Epithelial cell of esophagus (primary cell): ENCODE results near the gene ZFHX2.
A peak's percentile ranks its signal among the peaks of the same experiment; 100 is the strongest.

ENCODE experiments used
- DNase-seq: peaks from one replicate; pipeline ENCODE4 v3.0.0; 2010; ENCODE audit warnings: low read depth
- H3K4me3 ChIP-seq: 2 replicates; pipeline ENCODE4 v1.5.1; 2011; ENCODE audit warnings: mild to moderate bottlenecking, low read length, control low read depth
- TF ChIP-seq, protein P1 (sequence below): IDR thresholded peaks from 2 replicates; pipeline ENCODE4 v1.5.1; 2011; ENCODE audit warnings: low read depth, mild to moderate bottlenecking, low read length, control low read depth, inconsistent platforms; ENCODE audit not compliant: insufficient read depth; ENCODE audit errors: missing control alignments

The ZFHX2 gene

DNA sequence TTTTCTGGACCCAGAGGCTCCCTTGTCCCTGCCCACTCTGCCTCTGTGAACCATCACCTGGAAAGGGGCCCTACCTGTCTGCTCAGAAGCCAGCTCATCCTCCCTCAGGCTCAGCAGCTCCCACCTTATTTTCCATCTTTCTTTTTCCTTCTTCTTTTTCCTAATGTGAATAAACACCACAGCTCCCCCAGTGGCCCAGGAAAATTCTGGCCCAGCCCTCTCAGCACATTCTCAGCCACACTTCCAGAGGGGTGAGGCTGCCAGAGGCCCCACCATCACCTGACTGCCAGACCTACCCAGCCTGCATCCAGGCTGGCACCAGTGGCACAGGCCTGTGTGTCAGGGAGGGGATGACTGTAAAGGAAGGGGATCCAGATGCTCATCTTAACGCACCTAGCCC, 23.0 kb downstream of the ZFHX2 start:
- peak; percentile 9 for DNase-seq
- H3K4me3 ChIP-seq, result no peak overlapping the region
- TF ChIP-seq, protein P1, sequence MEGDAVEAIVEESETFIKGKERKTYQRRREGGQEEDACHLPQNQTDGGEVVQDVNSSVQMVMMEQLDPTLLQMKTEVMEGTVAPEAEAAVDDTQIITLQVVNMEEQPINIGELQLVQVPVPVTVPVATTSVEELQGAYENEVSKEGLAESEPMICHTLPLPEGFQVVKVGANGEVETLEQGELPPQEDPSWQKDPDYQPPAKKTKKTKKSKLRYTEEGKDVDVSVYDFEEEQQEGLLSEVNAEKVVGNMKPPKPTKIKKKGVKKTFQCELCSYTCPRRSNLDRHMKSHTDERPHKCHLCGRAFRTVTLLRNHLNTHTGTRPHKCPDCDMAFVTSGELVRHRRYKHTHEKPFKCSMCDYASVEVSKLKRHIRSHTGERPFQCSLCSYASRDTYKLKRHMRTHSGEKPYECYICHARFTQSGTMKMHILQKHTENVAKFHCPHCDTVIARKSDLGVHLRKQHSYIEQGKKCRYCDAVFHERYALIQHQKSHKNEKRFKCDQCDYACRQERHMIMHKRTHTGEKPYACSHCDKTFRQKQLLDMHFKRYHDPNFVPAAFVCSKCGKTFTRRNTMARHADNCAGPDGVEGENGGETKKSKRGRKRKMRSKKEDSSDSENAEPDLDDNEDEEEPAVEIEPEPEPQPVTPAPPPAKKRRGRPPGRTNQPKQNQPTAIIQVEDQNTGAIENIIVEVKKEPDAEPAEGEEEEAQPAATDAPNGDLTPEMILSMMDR, result peak; percentile 30

DNA sequence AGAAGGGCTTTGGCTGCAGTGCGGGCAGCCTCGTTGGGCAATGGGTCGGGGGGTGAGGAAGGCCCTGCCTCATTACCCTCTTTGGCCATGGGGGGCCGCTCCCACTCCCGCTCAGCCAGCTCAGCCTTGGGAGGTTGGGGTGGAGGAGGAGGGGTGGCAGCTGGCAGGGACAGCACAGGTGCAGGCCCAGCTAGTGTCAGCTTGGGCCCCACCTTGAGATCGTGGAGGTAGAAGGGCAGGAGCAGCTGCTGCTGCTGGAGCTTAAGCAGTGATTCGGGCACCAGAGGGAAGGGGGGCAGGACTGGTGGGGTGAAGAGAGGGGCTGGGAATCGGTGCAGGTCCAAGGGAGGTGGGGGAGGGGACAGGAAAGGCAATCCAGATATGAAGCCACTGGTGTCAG, 26.0 kb downstream of the ZFHX2 start:
- H3K4me3 ChIP-seq, result no peak overlapping the region
- DNase-seq, result no peak
- TF ChIP-seq, protein P1, result no peak

DNA sequence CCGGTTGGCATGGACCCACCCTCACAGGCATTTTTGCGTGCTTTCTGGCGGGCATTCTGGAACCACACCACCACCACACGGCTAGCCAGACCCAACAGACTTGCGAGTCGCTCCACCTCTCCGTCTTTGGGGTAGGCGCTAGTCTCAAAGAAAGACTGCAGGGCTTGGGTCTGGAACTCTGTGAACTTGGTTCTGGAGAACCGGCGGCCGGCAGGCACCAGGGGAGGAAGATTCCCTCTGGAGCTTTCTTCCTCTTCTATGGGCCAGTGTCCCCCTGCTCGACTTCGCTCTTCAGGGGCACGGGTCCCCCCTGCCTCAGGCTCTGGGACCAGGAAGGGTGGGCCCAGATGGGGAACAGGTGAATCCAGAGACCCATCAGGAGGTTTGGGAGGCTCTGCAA, 26.6 kb downstream of the ZFHX2 start:
- no peak for DNase-seq
- H3K4me3 ChIP-seq, result no peak overlapping the region
- TF ChIP-seq, protein P1, result no peak

DNA sequence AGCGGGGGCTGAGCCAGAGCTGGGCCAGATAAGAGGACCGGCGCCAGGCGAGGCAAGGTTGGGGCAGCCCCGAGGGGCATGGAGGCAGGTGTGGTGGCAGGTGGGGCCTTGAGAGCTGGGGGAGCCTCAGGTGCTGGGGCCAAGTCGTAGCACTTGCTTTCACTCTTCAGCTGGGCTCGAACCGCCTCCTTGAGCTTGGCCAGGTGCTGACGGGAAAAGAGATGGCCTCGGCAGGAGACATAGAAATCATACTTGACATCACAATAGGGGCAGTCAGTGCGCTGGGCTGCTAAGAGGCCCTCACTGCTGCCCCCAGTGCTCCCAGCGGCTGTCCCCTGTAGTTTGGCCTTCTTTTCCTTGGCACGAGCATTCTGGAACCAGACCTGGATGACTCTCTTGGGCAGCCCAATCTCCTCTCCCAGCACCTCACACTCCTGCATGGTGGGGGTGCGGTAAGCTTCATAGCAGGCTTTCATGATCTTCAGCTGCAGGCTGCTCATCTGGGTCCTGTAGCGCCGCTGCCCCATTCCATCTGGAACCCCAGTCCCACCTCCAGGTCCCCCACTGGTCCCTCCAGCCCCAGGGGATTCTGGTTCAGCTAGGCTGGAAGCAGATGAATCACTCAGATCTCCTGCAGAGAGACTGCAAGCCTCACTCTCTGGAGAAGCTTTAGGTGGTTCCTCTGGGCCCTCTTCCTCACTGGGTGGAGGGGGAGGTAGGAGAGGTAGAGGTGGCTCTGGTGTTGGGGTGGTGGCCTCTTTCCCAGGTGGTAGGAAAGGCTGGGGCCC, 28.1 kb downstream of the ZFHX2 start:
- no peak overlapping the region for H3K4me3 ChIP-seq
- no peak for DNase-seq
- TF ChIP-seq, protein P1, result no peak

DNA sequence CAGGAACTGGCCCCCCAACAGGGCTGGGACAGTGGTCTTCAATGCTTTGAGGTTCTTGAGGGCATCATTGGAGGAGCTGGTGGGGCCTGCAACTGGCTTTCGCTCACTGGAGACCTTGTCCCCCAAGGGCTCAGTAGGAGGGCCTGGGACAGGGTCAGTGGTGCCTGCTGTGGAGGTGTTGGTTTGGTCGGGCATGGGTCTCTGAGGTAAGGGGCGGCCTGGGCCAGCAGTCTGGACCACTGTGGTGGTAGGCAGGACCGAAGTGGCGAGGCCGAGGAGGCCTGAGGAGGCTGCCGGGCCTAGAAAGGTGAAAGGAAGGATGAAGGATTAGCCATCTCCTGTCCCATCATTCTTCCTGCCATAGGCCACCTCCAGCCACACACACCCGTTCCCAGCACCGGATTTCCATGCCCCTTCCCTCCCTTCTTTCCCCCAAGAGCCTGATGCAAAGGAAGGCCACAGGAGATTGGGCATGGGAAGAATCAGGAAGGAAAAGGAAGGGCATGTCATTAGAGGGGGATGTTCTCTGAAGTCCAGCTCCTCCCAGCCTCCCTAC, 28.8 kb downstream of the ZFHX2 start:
- no peak overlapping the region for H3K4me3 ChIP-seq
- TF ChIP-seq, protein P1, result no peak
- no peak for DNase-seq

DNA sequence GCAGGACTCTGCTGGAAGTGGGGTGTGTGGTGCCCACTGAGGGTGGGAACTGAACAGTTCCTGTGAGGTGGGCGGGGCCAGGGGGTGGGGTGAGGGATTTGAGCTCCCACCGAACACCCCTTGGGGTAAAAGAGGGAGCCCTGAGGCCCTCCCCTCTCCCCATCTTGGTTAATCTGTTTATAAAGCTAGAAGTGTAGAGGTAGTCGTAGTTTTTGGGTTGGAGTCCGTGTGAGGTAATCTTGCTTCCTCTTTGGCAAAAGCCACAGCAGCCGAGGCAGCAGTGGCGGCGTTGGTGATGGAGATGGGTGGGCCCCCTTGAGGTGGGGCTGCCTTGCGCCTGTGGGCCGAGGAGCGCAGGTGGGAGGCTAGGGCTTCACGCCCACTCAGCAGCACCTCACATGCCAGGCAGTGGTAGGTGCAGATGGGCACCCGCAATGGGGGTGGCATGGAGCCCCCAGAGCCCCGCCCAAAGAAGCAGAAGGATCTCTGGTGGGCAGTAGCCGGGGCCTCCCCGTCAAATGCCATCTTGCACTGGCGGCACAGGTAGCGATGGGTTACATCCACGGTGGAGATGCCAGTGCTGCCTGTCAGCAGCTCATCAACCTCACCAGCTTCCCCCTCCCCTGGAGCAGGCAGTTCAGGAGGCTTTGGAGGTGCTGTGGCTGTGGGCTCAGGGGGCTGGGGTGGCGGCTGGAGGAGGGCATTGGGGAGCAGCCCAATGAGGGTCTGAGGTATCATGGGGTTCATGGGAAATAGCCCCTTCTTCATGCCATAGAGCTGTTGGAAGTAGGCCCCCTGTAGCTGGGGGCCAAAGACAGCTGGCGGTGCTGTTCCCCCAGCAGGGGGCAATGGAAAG, 29.6 kb downstream of the ZFHX2 start:
- H3K4me3 ChIP-seq, result no peak overlapping the region
- TF ChIP-seq, protein P1, result no peak
- no peak for DNase-seq
